A549 treated with RU486 at 1 μM for 4 hours (cell line): ENCODE results near the gene RPP25L. TPM values are rescaled to one million over a fixed set of nuclear protein-coding genes. Genes with fewer than 3 reads are reported as not detected.

ENCODE experiments used
- total RNA-seq: library from RNA; stranded (reverse); fragments of 200-300 nt; extraction: Qiagen RNA extraction; gene quantifications from 5 replicates; pipeline ENCODE4 v1.2.3, GENCODE V29; 2022; ENCODE audit warnings: low read depth

RPP25L gene
- 37.8 to 51.7 TPM (median 46.0 TPM) in 5 replicates for total RNA-seq

GRCh38 chr9:34611811-34612787 lies at the start of gene RPP25L:
TSS of gene RPP25L (minus strand) at chr9:34612097. CDS start at chr9:34611296, 801 bp downstream.

GRCh38 chr9:34651876-34652601 lies 40.1 kb upstream of the RPP25L start, which contains the start of gene IL11RA:
TSS of gene IL11RA (plus strand) at chr9:34652185. CDS start at chr9:34655218, 3,033 bp downstream.

GRCh38 chr9:34646211-34647083 lies 34.5 kb upstream of the RPP25L start, which contains the start of gene GALT:
TSS of gene GALT (plus strand) at chr9:34646675. CDS start at chr9:34646705, 30 bp downstream.

GRCh38 chr9:34637356-34638137 lies 25.6 kb upstream of the RPP25L start, which contains the start of gene SIGMAR1:
TSS of gene SIGMAR1 (minus strand) at chr9:34637787. CDS start at chr9:34637697, 90 bp downstream.

GRCh38 chr9:34628656-34629490 lies 17.0 kb upstream of the RPP25L start, which contains the start of gene ARID3C:
TSS of gene ARID3C (minus strand) at chr9:34629066. CDS start at chr9:34628014, 1,052 bp downstream.

GRCh38 chr9:34620061-34620994 lies 8.4 kb upstream of the RPP25L start, which contains the start of gene DCTN3:
TSS of gene DCTN3 (minus strand) at chr9:34620495. CDS start at chr9:34620464, 31 bp downstream.

GRCh38 chr9:34589636-34590380 lies 22.1 kb downstream of the RPP25L start, which contains the start of gene CNTFR:
TSS of gene CNTFR (minus strand) at chr9:34589724. CDS start at chr9:34568981, 20,743 bp downstream.

Other genes with a start within 250 kb of the RPP25L start
- 2.9 to 4.4 TPM (median 4.0 TPM) in 5 replicates for gene MYORG, start 235.2 kb downstream of the RPP25L start, total RNA-seq
- gene FAM219A, start 153.5 kb downstream of the RPP25L start, total RNA-seq: 14.5 to 19.1 TPM (median 18.6 TPM) in 5 replicates
- gene DNAI1, start 153.3 kb downstream of the RPP25L start, total RNA-seq: 0.12 to 0.42 TPM (median 0.15 TPM) in 5 replicates
- gene ENHO, start 89.1 kb downstream of the RPP25L start, total RNA-seq: 0.66 to 2.6 TPM (median 1.9 TPM) in 5 replicates
- gene CNTFR, start 22.4 kb downstream of the RPP25L start, total RNA-seq: 0.08 to 0.22 TPM (median 0.14 TPM) in 3 of 5 replicates, not detected in the others
- gene DCTN3, start 8.4 kb upstream of the RPP25L start, total RNA-seq: 102 to 123 TPM (median 108 TPM) in 5 replicates
- 0.07 to 0.17 TPM (median 0.13 TPM) in 3 of 5 replicates, not detected in the others for gene ARID3C, start 17.0 kb upstream of the RPP25L start, total RNA-seq
- 163 to 210 TPM (median 202 TPM) in 5 replicates for gene SIGMAR1, start 25.7 kb upstream of the RPP25L start, total RNA-seq
- 15.5 to 21.5 TPM (median 19.6 TPM) in 5 replicates for gene GALT, start 34.6 kb upstream of the RPP25L start, total RNA-seq
- gene IL11RA, start 40.1 kb upstream of the RPP25L start, total RNA-seq: 3.2 to 7.1 TPM (median 6.1 TPM) in 5 replicates
- 0.22 to 0.41 TPM (median 0.23 TPM) in 3 of 5 replicates, not detected in the others for gene CCL27, start 50.6 kb upstream of the RPP25L start, total RNA-seq
- gene CCL19, start 79.2 kb upstream of the RPP25L start, total RNA-seq: not detected in 5 replicates
- gene CCL21, start 98.0 kb upstream of the RPP25L start, total RNA-seq: not detected in 5 replicates